HL-60 (cell line): ENCODE results near the gene GRM4.

Experiments used
- GABPA ChIP-seq: IDR thresholded peaks from 2 replicates; pipeline ENCODE4 v1.6.1; 2012; ENCODE audit warnings: low read depth
- POLR2AphosphoS5 ChIP-seq: IDR thresholded peaks from 2 replicates; pipeline ENCODE4 v1.6.1; 2012; ENCODE audit warnings: low read depth
- TF ChIP-seq, protein P1 (sequence below): IDR thresholded peaks from one replicate; pipeline ENCODE4 v1.5.1; 2011; ENCODE audit warnings: low read length, control low read depth, inconsistent platforms; ENCODE audit not compliant: insufficient read depth
- TF ChIP-seq, protein P2 (sequence below): IDR thresholded peaks from 2 replicates; pipeline ENCODE4 v1.6.1; 2012; ENCODE audit warnings: low read depth; ENCODE audit not compliant: insufficient replicate concordance

DNA sequence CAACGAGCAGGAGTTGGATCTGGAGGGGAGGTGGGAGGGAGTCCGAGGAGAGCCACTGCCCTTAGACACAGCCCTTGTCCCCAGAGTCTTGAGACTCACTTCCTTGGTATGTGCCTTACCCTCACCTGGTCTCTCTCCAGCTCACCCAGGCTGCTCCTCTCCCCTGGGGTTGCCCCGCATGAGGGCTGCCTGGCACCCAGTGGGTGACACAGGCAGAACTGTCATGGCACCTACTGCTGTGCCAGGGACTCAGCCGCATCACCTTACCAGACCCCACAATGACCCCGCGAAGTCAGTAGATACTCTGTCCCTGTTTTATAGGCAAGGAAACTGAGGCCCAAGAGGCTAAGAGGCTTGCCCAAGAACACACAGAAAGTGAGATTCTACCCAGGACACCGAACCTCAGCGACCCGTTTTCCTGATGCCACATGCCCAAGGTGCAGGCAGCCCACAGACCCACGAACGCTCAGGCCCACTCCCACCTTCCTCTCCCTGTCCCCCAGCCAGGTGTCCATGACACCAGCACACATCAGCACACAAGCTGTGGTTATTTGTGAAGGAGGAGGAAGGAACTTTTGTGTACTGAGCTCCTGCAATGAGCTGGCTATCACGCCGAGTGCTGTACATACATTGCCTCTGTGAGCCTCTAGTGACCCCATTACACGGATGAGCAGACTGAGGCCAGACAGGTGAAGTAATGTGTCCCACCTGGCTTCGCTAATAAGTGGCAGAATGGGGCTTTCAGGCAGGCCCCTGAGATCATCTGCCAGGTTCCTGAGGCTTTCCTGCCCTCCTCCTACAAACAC, 168.1 kb downstream of the GRM4 start:
- TF ChIP-seq, protein P1, sequence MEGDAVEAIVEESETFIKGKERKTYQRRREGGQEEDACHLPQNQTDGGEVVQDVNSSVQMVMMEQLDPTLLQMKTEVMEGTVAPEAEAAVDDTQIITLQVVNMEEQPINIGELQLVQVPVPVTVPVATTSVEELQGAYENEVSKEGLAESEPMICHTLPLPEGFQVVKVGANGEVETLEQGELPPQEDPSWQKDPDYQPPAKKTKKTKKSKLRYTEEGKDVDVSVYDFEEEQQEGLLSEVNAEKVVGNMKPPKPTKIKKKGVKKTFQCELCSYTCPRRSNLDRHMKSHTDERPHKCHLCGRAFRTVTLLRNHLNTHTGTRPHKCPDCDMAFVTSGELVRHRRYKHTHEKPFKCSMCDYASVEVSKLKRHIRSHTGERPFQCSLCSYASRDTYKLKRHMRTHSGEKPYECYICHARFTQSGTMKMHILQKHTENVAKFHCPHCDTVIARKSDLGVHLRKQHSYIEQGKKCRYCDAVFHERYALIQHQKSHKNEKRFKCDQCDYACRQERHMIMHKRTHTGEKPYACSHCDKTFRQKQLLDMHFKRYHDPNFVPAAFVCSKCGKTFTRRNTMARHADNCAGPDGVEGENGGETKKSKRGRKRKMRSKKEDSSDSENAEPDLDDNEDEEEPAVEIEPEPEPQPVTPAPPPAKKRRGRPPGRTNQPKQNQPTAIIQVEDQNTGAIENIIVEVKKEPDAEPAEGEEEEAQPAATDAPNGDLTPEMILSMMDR = no peak
- TF ChIP-seq, protein P2, sequence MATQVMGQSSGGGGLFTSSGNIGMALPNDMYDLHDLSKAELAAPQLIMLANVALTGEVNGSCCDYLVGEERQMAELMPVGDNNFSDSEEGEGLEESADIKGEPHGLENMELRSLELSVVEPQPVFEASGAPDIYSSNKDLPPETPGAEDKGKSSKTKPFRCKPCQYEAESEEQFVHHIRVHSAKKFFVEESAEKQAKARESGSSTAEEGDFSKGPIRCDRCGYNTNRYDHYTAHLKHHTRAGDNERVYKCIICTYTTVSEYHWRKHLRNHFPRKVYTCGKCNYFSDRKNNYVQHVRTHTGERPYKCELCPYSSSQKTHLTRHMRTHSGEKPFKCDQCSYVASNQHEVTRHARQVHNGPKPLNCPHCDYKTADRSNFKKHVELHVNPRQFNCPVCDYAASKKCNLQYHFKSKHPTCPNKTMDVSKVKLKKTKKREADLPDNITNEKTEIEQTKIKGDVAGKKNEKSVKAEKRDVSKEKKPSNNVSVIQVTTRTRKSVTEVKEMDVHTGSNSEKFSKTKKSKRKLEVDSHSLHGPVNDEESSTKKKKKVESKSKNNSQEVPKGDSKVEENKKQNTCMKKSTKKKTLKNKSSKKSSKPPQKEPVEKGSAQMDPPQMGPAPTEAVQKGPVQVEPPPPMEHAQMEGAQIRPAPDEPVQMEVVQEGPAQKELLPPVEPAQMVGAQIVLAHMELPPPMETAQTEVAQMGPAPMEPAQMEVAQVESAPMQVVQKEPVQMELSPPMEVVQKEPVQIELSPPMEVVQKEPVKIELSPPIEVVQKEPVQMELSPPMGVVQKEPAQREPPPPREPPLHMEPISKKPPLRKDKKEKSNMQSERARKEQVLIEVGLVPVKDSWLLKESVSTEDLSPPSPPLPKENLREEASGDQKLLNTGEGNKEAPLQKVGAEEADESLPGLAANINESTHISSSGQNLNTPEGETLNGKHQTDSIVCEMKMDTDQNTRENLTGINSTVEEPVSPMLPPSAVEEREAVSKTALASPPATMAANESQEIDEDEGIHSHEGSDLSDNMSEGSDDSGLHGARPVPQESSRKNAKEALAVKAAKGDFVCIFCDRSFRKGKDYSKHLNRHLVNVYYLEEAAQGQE = no peak
- TF ChIP-seq POLR2AphosphoS5 (no peak), GABPA (no peak)
